Tibial nerve (tissue), 3 donors: ENCODE data around the gene TBPL2.

Experiments
- POLR2A ChIP-seq, 2 donors: fragments of 450-650 bp; IDR thresholded peaks; one replicate each; pipeline ENCODE4 v1.6.1; 2017; ENCODE audit warnings: antibody characterized with exemption in 2 of 2, mild to moderate bottlenecking in 2 of 2, moderate library complexity in 2 of 2
- TF ChIP-seq, protein P1 (sequence below), 5 experiments: fragments of 200-600 bp in 3 of 5; fragments of 450-650 bp in 2 of 5; sonication (generic) in 3 of 5; IDR thresholded peaks; one replicate each; pipeline ENCODE4 v1.5.1; 2016 to 2019; ENCODE audit warnings: antibody characterized with exemption in 5 of 5, mild to moderate bottlenecking in 3 of 5, moderate library complexity in 2 of 5

GRCh38 chr14:55414551-55414950 is 25.9 kb downstream of the TBPL2 start:
- TF ChIP-seq, protein P1, sequence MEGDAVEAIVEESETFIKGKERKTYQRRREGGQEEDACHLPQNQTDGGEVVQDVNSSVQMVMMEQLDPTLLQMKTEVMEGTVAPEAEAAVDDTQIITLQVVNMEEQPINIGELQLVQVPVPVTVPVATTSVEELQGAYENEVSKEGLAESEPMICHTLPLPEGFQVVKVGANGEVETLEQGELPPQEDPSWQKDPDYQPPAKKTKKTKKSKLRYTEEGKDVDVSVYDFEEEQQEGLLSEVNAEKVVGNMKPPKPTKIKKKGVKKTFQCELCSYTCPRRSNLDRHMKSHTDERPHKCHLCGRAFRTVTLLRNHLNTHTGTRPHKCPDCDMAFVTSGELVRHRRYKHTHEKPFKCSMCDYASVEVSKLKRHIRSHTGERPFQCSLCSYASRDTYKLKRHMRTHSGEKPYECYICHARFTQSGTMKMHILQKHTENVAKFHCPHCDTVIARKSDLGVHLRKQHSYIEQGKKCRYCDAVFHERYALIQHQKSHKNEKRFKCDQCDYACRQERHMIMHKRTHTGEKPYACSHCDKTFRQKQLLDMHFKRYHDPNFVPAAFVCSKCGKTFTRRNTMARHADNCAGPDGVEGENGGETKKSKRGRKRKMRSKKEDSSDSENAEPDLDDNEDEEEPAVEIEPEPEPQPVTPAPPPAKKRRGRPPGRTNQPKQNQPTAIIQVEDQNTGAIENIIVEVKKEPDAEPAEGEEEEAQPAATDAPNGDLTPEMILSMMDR (IDR thresholded peaks at IDR 0.05): no peak
- TF ChIP-seq POLR2A (IDR thresholded peaks at IDR 0.05): no peak
